ENCODE results near the gene PANX2.
"Not testable (repeated sequence)": the region's sequence is repeated elsewhere in the genome, so short reads cannot be mapped to it uniquely, and the experiment has no call there.

Gene PANX2, protein sequence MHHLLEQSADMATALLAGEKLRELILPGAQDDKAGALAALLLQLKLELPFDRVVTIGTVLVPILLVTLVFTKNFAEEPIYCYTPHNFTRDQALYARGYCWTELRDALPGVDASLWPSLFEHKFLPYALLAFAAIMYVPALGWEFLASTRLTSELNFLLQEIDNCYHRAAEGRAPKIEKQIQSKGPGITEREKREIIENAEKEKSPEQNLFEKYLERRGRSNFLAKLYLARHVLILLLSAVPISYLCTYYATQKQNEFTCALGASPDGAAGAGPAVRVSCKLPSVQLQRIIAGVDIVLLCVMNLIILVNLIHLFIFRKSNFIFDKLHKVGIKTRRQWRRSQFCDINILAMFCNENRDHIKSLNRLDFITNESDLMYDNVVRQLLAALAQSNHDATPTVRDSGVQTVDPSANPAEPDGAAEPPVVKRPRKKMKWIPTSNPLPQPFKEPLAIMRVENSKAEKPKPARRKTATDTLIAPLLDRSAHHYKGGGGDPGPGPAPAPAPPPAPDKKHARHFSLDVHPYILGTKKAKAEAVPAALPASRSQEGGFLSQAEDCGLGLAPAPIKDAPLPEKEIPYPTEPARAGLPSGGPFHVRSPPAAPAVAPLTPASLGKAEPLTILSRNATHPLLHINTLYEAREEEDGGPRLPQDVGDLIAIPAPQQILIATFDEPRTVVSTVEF

DNA sequence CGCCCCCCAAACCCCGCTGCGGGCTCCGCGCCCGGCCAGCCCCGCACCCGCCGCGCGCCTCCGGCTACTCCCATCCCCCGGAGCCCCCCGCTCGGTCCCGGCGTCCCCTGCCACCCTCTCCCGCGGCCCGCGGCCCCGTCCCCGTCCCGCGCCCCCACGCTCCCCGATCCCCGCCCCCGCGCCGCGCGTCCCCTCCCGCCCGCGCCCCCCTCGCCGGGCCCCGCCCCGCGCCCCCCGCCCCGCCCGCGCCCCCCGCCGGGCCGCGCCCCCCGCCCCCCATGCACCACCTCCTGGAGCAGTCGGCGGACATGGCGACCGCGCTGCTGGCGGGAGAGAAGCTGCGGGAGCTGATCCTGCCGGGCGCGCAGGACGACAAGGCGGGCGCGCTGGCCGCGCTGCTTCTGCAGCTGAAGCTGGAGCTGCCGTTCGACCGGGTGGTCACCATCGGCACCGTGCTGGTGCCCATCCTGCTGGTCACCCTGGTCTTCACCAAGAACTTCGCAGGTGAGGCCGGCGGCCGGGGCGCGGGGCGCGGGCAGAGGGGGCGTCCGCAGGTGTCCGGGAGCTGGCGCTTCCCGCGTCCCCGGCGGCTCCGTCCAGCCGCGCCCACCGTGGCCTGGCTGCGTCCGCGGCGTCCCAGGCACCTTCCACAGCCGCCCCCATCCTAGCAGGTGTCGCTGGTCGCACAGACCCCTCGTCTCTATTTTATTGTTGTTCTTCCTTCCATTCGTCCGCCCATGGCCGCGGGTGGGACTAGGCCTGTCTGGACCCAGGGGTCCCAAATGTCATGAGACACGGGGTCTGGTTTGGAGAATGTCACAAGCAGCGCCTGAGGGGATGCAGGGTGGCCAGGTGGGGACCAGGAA lies at the start of gene PANX2:
PANX2 (plus strand) TSS at position 279 of the 866 bp plus-strand sequence; CDS start at position 279, 0 bp downstream.
- Histone ChIP-seq H3K9ac (ENCODE audit: low read length) (no peak within 1 kb of the TSS), H3K27me3 (ENCODE audit: control insufficient read depth, insufficient read depth, low read length) (peaks cover 41% of the 10 kb centered on the region)

DNA sequence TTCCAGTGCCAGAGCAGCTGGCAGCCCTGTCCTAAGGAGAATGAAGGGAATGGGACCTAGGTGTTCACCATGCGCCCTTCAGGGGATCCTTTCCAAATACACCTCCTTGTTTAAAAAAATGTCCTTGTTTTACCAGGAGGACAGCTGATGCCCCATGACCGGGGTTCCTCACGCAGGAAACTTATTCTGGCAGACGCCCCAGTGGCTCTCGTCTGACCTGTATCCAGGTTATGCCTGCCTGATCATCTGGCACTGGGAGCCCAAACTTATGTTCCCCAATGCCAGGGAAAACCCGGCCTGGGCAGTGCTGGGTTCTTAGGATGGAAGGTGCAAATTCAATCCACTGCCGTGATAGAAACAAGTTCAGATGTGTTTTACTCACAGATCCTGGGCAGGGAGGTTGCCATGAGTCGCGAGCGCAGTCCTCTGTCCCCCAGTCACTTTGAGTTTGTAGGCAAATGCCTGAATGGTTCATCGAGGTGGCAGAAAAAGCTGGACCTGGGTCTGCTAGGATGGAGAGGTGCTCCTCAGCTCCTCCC lies 49.3 kb upstream of the PANX2 start:
- Histone ChIP-seq H3K36me3 (ENCODE audit: control insufficient read depth, insufficient read depth, low read length) (no peaks in the 10 kb centered on the region), H3K27me3 (ENCODE audit: control insufficient read depth, insufficient read depth, low read length) (no peaks in the 10 kb centered on the region), H3K4me1 (ENCODE audit: control insufficient read depth, insufficient read depth, low read length) (peaks cover 16% of the 10 kb centered on the region), H3K4me3 (ENCODE audit: low read length) (no peak overlapping the region), H3K9me3 (ENCODE audit: control insufficient read depth, low read length) (no peaks in the 10 kb centered on the region), H3K9ac (ENCODE audit: low read length) (no peak overlapping the region)

More for the DNA sequence above, at the start of gene PANX2:
- Histone ChIP-seq H3K9me3 (ENCODE audit: control insufficient read depth, low read length) (no peaks in the 10 kb centered on the region), H3K4me1 (ENCODE audit: control insufficient read depth, insufficient read depth, low read length) (peaks cover 11% of the 10 kb centered on the region), H3K36me3 (ENCODE audit: control insufficient read depth, insufficient read depth, low read length) (no peaks in the 10 kb centered on the region), H3K4me3 (ENCODE audit: low read length) (no peak within 1 kb of the TSS)

DNA sequence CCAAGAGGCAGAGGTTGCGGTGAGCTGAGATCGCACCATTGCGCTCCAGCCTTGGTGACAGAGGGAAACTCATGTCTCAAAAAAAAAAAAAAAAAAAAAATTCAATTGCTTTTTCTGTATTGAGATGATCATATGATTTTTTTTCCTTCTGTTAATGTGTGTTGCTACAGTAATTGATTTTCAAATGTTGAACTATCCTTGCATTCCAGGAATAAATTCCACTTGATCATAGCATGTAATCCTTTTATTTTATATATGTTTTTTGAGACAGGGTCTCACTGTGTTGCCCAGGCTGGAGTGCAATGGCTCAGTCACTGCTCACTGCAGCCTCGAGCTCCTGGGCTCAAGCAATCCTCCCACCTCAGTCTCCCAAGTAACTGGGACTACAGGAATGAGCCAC lies 47.4 kb upstream of the PANX2 start:
- peaks cover 16% of the 10 kb centered on the region for H3K4me1 ChIP-seq (ENCODE audit: control insufficient read depth, insufficient read depth, low read length)
- H3K36me3 ChIP-seq (ENCODE audit: control insufficient read depth, insufficient read depth, low read length), result no peaks in the 10 kb centered on the region
- no peaks in the 10 kb centered on the region for H3K27me3 ChIP-seq (ENCODE audit: control insufficient read depth, insufficient read depth, low read length)
- no peak overlapping the region for H3K9ac ChIP-seq (ENCODE audit: low read length)
- no peak overlapping the region for H3K4me3 ChIP-seq (ENCODE audit: low read length)
- no peaks in the 10 kb centered on the region for H3K9me3 ChIP-seq (ENCODE audit: control insufficient read depth, low read length)

DNA sequence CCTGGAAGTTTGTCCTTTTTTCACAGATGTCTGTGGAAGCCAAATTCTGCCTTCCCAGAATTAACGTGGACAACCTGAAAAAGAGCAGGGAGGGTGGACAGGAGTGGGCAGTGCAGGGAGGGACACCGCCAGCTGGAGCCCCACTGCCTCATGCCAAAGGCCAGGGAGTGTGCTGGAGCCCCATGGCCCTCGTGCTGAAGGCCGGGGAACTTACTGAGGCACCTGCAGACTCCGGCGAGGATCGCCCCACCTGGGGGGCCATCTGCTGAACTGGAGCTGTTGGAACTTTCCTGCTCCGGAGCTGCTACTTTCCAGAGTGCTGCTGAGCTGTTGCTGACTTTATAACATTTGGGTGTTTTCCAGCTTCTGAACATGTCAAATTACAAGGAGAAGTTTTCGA lies 45.5 kb upstream of the PANX2 start:
- Histone ChIP-seq H3K9me3 (ENCODE audit: control insufficient read depth, low read length) (no peaks in the 10 kb centered on the region), H3K36me3 (ENCODE audit: control insufficient read depth, insufficient read depth, low read length) (no peaks in the 10 kb centered on the region)

DNA sequence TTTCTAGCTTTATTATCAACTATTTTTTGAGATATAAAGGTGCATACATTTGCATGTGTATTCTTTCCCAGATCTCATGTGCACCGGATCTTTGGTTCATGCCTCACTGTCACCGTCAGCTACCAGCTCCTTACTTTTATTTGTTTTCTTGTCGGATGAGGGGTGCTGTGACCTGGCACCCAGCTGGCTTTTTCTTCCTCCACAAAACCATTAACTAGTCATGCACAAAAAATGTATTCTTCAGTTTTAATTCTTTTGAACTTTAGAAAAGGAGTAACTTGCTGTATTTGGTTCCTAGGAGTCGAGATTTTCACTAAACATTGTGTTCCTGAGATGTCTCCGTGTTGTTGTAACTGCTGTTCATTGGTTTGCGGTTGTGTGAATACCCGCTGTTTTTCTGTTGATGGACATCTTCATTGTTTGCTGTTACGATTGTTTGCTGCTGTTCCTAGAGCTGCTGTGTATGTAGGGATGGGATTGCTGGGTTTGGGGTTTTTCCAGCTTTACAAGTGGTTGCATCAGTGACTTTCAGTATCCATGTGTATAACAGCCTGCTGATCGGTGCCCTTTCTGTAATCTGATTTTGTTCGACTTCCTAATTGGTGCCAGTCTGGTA lies 41.3 kb upstream of the PANX2 start:
- no peak overlapping the region for H3K9ac ChIP-seq (ENCODE audit: low read length)
- no peaks in the 10 kb centered on the region for H3K36me3 ChIP-seq (ENCODE audit: control insufficient read depth, insufficient read depth, low read length)
- H3K4me3 ChIP-seq (ENCODE audit: low read length), result no peak overlapping the region
- H3K9me3 ChIP-seq (ENCODE audit: control insufficient read depth, low read length), result no peaks in the 10 kb centered on the region
- no peaks in the 10 kb centered on the region for H3K27me3 ChIP-seq (ENCODE audit: control insufficient read depth, insufficient read depth, low read length)
- no peaks in the 10 kb centered on the region for H3K4me1 ChIP-seq (ENCODE audit: control insufficient read depth, insufficient read depth, low read length)

More for the DNA sequence above, 45.5 kb upstream of the PANX2 start:
- H3K4me3 ChIP-seq (ENCODE audit: low read length), result no peak overlapping the region
- H3K27me3 ChIP-seq (ENCODE audit: control insufficient read depth, insufficient read depth, low read length), result no peaks in the 10 kb centered on the region
- H3K4me1 ChIP-seq (ENCODE audit: control insufficient read depth, insufficient read depth, low read length), result peaks cover 2% of the 10 kb centered on the region
- no peak overlapping the region for H3K9ac ChIP-seq (ENCODE audit: low read length)

DNA sequence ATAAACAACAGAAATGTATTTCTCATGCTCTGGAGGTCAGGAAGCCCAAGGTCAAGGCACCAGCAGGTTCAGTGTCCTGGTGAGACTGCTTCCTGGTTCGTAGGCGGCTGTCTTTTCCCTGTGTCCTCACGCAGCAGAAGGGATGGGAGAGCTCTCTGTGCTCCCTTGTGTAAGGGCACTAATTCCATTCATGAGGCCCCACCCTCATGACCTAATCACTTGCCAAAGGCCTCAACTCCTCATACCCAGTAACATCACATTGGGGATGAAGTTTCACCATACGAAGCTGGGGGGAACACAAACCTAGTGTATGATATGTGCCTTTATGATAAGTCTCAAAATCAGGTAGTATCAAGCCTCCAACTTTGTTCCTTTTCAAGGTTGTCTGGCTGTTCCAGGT lies 38.6 kb upstream of the PANX2 start:
- no peaks in the 10 kb centered on the region for H3K9me3 ChIP-seq (ENCODE audit: control insufficient read depth, low read length)
- no peak overlapping the region for H3K4me3 ChIP-seq (ENCODE audit: low read length)
- H3K4me1 ChIP-seq (ENCODE audit: control insufficient read depth, insufficient read depth, low read length), result no peaks in the 10 kb centered on the region
- H3K27me3 ChIP-seq (ENCODE audit: control insufficient read depth, insufficient read depth, low read length), result no peaks in the 10 kb centered on the region
- no peaks in the 10 kb centered on the region for H3K36me3 ChIP-seq (ENCODE audit: control insufficient read depth, insufficient read depth, low read length)
- H3K9ac ChIP-seq (ENCODE audit: low read length), result no peak overlapping the region

DNA sequence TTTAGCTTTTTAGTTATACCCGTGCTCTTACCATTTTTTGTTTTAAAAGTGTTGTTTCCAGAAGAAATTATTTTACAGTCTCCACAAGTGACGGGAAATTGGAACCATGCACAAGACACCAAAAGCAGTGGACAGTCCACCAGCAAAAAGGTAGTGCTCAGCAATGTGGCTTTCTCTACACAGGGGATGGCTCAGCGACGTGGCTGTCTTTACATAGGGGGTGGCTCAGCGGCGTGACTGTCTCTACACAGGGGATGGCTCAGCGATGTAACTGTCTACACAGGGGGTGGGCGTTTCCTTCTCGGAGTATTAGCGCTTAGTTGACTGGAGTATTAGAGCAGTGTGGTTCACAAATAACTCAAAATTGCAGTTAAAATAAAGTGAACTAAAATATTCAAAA lies 36.0 kb upstream of the PANX2 start:
- Histone ChIP-seq H3K9ac (ENCODE audit: low read length) (no peak overlapping the region), H3K4me1 (ENCODE audit: control insufficient read depth, insufficient read depth, low read length) (no peaks in the 10 kb centered on the region), H3K9me3 (ENCODE audit: control insufficient read depth, low read length) (no peaks in the 10 kb centered on the region), H3K36me3 (ENCODE audit: control insufficient read depth, insufficient read depth, low read length) (no peaks in the 10 kb centered on the region), H3K27me3 (ENCODE audit: control insufficient read depth, insufficient read depth, low read length) (no peaks in the 10 kb centered on the region), H3K4me3 (ENCODE audit: low read length) (no peak overlapping the region)

DNA sequence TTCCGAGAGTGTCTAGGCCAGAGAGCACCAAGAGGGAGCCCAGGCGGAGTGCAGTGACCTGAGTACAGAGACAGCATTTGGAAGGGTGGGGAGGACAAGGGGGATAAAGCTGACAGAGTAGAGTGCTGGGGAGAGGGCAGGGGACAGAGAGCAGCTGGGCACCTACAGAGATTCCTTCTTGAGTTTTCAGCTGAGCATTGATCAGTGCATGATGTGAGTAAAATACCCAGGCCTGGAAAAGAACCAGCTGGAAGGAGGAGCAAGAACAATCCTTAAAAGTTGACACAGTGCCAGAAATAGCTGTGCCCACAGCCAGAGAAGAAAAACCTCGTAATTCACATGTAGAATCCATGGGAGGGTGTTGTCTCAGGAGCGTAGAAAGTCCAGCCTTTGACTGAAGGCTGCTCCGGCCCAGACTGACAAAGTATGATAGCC lies 33.9 kb upstream of the PANX2 start:
- Histone ChIP-seq H3K4me3 (ENCODE audit: low read length) (no peak overlapping the region), H3K36me3 (ENCODE audit: control insufficient read depth, insufficient read depth, low read length) (no peaks in the 10 kb centered on the region), H3K9me3 (ENCODE audit: control insufficient read depth, low read length) (no peaks in the 10 kb centered on the region), H3K4me1 (ENCODE audit: control insufficient read depth, insufficient read depth, low read length) (no peaks in the 10 kb centered on the region), H3K27me3 (ENCODE audit: control insufficient read depth, insufficient read depth, low read length) (no peaks in the 10 kb centered on the region), H3K9ac (ENCODE audit: low read length) (no peak overlapping the region)

DNA sequence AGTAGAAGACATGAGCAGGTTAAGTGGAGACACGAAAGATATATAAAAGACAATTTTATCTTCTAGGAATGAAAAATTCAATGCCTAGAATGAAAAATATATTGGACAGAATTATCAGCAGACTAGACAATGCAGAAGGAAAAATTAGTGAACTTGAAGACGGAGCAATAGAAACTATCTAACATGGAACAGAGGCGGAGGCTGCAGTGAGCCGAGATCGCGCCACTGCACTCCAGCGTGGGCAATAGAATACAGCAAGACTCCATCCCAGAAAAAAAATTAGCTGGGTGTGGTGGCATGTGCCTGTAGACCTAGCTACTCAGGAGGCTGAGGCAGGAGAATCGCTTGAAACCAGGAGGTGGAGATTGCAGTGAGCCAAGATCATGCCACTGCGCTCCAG lies 33.3 kb upstream of the PANX2 start:
- not testable (repeated sequence) for H3K9me3 ChIP-seq (ENCODE audit: control insufficient read depth, low read length); H3K27me3 ChIP-seq (ENCODE audit: control insufficient read depth, insufficient read depth, low read length); H3K4me3 ChIP-seq (ENCODE audit: low read length); H3K9ac ChIP-seq (ENCODE audit: low read length); H3K36me3 ChIP-seq (ENCODE audit: control insufficient read depth, insufficient read depth, low read length); H3K4me1 ChIP-seq (ENCODE audit: control insufficient read depth, insufficient read depth, low read length)

DNA sequence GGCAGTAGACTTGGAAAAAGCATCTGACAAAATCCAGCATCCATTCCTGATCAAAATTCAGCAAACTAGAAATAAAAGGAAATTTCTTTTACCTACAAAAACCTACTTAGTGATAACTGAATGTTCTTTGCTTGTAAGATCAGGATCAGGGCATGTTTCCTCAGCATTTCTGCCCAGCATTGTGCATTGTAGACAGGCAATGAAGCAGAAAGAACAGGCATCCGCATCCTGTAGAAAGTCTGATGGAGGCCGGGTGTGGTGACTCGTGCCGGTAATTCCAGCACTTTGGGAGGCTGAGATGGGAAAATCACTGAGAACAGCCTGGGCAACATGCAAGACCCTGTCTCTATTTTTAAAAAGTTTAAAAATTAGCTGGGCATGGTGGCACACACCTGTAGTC lies 32.5 kb upstream of the PANX2 start:
- no peaks in the 10 kb centered on the region for H3K9me3 ChIP-seq (ENCODE audit: control insufficient read depth, low read length)
- no peak overlapping the region for H3K9ac ChIP-seq (ENCODE audit: low read length)
- H3K27me3 ChIP-seq (ENCODE audit: control insufficient read depth, insufficient read depth, low read length), result no peaks in the 10 kb centered on the region
- H3K4me1 ChIP-seq (ENCODE audit: control insufficient read depth, insufficient read depth, low read length), result no peaks in the 10 kb centered on the region
- no peaks in the 10 kb centered on the region for H3K36me3 ChIP-seq (ENCODE audit: control insufficient read depth, insufficient read depth, low read length)
- no peak overlapping the region for H3K4me3 ChIP-seq (ENCODE audit: low read length)

DNA sequence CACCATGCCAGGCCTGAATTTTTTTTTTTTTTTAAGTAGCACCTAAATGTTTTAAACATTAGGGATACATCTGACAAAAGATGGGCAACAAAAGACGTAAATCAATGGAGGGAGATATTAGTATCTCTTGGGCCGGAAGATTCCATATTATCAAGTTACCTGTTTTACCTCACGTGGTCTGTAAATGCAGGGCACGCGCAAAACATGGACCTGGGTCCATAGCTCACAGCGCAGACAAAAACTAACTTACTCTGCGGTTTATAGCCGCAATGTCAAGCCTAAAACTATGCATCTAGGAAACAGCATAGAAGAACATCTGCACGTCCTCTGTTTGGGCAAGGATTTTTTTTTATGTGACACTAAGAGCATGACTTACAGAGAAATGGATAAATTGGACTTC lies 31.5 kb upstream of the PANX2 start:
- Histone ChIP-seq H3K36me3 (ENCODE audit: control insufficient read depth, insufficient read depth, low read length) (no peaks in the 10 kb centered on the region), H3K9me3 (ENCODE audit: control insufficient read depth, low read length) (no peaks in the 10 kb centered on the region), H3K9ac (ENCODE audit: low read length) (no peak overlapping the region), H3K27me3 (ENCODE audit: control insufficient read depth, insufficient read depth, low read length) (no peaks in the 10 kb centered on the region), H3K4me3 (ENCODE audit: low read length) (no peak overlapping the region), H3K4me1 (ENCODE audit: control insufficient read depth, insufficient read depth, low read length) (no peaks in the 10 kb centered on the region)

All from mucosa of stomach (tissue), 1 donor.